Stimulated activated CD8-positive, alpha-beta memory T cell treated with anti-CD3 and anti-CD28 coated beads, Interleukin-15, amount 100 ng/mL, for 24 hours (primary cell): ENCODE data around the gene ROR1.

Experiments
- DNase-seq: peaks from one replicate; pipeline ENCODE4 v3.0.0-alpha.2; 2020; ENCODE audit warnings: low read depth

Gene ROR1

GRCh38 chr1:63884486-63884885 lies 110.7 kb downstream of the ROR1 start:
- no peak for DNase-seq

DNA sequence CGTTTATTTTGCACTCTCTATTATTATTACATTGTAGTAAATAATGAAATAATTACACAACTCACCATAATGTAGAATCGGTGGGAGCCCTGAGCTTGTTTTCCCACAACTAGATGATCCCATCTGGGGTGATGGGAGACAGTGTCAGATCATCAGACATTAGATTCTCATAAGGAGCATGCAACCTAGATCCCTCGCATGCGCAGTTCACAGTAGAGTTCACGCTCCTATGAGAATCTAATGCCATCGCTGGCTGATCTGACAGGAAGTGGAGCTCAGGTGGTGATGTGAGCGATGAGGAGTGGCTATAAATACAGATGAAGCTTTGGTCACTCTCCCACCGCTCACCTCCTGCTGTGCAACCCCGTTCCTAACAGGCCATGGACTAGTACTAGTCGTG lies 112.1 kb downstream of the ROR1 start:
- no peak for DNase-seq

GRCh38 chr1:63886340-63886739 lies 112.5 kb downstream of the ROR1 start:
- DNase-seq: no peak

DNA sequence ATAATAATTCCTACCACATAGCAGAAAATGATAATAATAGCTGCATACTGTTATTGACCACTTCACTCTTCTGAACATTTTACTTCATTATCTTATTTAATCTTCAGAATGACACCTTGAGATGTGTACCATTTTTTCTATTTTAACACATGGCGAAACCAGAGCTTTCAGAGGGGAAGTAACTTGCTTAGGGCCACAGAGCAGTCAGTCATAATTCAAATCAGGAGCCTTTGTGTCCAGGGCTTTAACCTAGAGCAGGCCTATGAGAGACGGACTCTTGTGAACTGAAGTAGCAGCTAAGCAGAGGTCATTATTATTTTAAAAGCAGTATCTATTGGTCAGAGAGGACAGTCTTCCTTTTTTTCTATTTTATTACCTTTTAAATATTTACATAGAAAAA lies 114.0 kb downstream of the ROR1 start:
- no peak for DNase-seq

- DNase-seq: no peak
Observed at GRCh38 chr1:63888984-63889383, 115.2 kb downstream of the ROR1 start.

GRCh38 chr1:63890468-63890867 lies 116.7 kb downstream of the ROR1 start:
- no peak for DNase-seq

DNA sequence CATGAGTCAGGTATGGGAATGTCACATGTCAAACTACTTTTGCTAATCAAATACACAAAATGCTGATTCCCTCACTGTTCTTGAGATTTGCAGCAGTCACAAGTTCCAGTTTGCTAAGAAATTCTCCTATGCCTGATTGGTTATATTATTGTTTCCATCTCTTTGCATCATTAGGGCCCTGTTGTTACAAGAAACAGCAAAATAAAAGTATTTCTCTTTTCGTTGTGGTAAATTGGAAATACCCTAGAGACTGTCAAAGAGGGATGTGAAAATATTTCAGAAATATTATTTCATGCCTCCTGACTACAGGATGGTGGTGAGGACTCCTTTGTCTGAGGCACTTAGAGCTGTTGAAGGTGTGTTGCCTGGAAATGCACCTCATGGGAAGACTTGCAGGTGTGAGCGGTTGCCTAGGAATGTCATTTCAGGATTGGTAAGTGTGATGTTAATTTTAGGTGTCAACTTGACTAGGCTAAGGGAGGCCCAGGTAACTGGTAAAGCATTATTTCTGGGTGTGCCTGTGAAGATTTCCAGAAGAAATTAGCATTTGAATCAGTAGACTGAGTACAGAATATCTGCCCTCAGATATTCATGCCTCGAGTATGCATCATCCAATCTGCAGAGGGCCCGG lies 117.4 kb downstream of the ROR1 start:
- no peak for DNase-seq

DNA sequence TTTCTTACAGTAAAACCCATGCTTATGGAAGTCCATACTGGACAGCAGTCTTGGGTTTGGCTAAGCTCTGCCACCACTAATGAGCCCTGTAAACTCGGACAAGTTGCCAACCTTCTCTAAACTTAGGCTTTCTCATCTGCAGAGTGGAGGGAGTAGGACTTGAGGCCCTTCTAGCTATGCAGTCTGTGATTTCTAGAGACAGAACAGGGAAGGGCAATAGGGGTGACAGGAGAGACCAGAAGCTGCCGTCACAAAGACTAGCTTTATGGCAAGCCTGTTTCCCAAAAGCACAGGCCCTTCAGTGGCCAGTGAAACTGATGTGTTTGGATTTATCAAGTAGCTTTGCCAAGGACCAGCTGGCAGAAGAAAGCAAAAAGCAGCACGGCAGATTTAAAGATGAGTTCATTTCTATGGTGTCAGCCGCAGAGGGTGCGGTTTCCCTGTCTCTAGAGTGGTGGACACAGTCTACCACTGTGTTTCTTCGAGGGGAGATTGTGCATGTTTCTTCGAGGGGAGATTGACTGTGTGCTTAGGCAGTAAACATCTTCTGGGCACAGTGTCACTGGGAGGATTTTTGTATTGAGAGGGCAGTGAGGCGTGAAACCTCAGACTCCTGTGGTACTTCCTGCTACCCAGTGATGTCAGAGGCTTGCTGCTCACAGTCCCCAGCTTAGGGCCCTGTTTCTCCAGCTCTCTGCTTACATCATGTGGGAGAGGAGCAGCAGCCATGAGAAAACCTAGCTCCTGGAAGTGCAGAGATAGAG lies 119.0 kb downstream of the ROR1 start:
- DNase-seq: no peak

GRCh38 chr1:63893976-63894375 lies 120.2 kb downstream of the ROR1 start:
- no peak for DNase-seq

- DNase-seq: no peak
Observed at GRCh38 chr1:63894627-63895265, 120.9 kb downstream of the ROR1 start.

- DNase-seq: no peak
Observed at GRCh38 chr1:63896755-63897154, 122.9 kb downstream of the ROR1 start.

GRCh38 chr1:63898428-63899196 lies 124.8 kb downstream of the ROR1 start:
- DNase-seq: no peak

DNA sequence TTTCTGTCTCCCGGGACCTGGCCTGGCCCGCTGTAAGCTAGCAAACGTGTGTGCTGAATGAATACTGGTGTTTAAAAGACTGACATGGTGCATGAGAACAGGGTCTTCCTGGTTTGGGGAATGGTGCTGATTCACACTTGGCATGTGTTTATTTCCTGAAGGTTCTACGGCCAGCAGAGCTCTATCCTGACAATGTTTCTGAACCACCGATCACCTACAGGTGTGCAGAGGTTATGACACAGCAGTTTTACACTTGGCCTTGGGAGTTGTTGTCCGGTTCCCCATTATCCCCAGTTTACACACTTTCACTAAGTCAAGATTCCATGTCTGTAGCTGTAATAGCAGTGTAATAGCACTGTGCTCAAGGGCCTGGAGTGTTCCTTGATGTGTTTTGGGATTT lies 127.3 kb downstream of the ROR1 start:
- no peak for DNase-seq

- no peak for DNase-seq
Observed at GRCh38 chr1:63902844-63903589, 129.2 kb downstream of the ROR1 start.

GRCh38 chr1:63903947-63904610 lies 130.3 kb downstream of the ROR1 start:
- DNase-seq: no peak

DNA sequence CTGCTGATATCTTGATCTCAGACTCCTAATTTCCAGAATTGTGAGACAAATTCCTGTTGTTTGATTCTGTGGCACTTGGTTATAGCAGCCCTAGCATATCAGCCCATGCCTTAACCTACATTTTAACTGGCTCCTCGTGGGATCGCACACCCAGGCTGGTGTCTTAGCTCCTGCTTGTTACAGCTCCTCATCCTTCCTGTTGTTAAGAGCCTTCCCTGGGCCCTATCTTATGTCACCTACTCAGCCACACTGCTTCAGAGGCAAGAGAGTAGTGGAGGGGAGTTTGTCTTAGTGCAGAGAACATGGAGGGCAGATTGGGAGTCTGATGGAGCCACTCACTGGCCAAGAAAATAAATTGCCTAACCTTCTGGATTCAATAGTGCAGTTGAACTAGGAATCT lies 131.0 kb downstream of the ROR1 start:
- DNase-seq: no peak

- no peak for DNase-seq
Observed at GRCh38 chr1:63906047-63906704, 132.4 kb downstream of the ROR1 start.

GRCh38 chr1:63907051-63907450 lies 133.2 kb downstream of the ROR1 start:
- DNase-seq: no peak

GRCh38 chr1:63908016-63908415 lies 134.2 kb downstream of the ROR1 start:
- DNase-seq: no peak

- DNase-seq: no peak
Observed at GRCh38 chr1:63909526-63909925, 135.7 kb downstream of the ROR1 start.

DNA sequence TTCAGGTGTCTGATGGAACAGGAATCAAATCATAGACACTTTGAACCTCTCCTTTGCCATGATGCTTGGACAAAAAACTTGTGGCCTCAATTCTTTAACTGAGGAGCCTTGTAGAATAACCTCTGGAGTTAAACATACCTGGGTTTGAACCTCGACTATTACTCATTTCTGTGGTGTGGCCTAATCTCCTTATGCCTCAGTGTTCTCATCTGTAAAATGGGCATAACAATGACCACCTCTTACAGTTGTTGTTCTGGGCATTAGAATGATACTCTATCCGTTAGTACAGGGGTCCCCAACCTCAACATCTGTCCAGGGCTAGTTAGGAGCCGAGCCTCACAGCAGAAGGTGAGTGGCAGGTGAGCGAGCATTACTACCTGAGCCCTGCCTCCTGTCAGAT lies 137.2 kb downstream of the ROR1 start:
- DNase-seq: no peak
